Endodermal cell (in vitro differentiated cells): ENCODE measurements around the gene MAP3K4. TPM values are rescaled to one million over a fixed set of nuclear protein-coding genes. Genes with fewer than 3 reads are reported as not detected.

Experiments
- DNase-seq: peaks from one replicate; pipeline ENCODE4 v3.0.0-alpha.2; 2017
- H3K27ac ChIP-seq: 2 replicates; pipeline ENCODE4 v1.5.1; 2013; ENCODE audit warnings: mild to moderate bottlenecking, low read depth, low read length, moderate library complexity
- H3K27me3 ChIP-seq: 2 replicates; pipeline ENCODE4 v1.6.1; 2013; ENCODE audit warnings: mild to moderate bottlenecking, low read length, moderate library complexity; ENCODE audit not compliant: insufficient read depth, control insufficient read depth, poor library complexity, severe bottlenecking
- H3K36me3 ChIP-seq: 2 replicates; pipeline ENCODE4 v1.7.0; 2013; ENCODE audit warnings: mild to moderate bottlenecking, low read length, moderate library complexity; ENCODE audit not compliant: control insufficient read depth, insufficient read depth
- H3K4me1 ChIP-seq: one replicate; pipeline ENCODE4 v1.7.0; 2013; ENCODE audit warnings: low read length; ENCODE audit not compliant: control insufficient read depth, insufficient read depth
- H3K4me3 ChIP-seq: 2 replicates; pipeline ENCODE4 v1.5.1; 2013; ENCODE audit warnings: mild to moderate bottlenecking, low read length, moderate library complexity
- H3K9ac ChIP-seq: 2 replicates; pipeline ENCODE4 v1.6.1; 2013; ENCODE audit warnings: mild to moderate bottlenecking, low read length, moderate library complexity; ENCODE audit not compliant: poor library complexity, severe bottlenecking; ENCODE audit errors: extremely low read depth
- H3K9me3 ChIP-seq: 2 replicates; pipeline ENCODE4 v1.6.1; 2013; ENCODE audit warnings: mild to moderate bottlenecking, low read length, moderate library complexity; ENCODE audit not compliant: control insufficient read depth
- H3K27ac Mint-ChIP-seq: 2 replicates; pipeline ENCODE4 v1.8.0; 2020; ENCODE audit warnings: mixed read lengths
- H3K27me3 Mint-ChIP-seq: 2 replicates; pipeline ENCODE4 v1.8.0; 2021; ENCODE audit warnings: mild to moderate bottlenecking, mixed read lengths; ENCODE audit not compliant: insufficient read depth
- H3K36me3 Mint-ChIP-seq: 2 replicates; pipeline ENCODE4 v1.8.0; 2020; ENCODE audit warnings: low read depth, mixed read lengths
- H3K4me1 Mint-ChIP-seq: 2 replicates; pipeline ENCODE4 v1.8.0; 2020; ENCODE audit warnings: mixed read lengths
- H3K4me3 Mint-ChIP-seq: 2 replicates; pipeline ENCODE4 v1.8.0; 2020; ENCODE audit warnings: mild to moderate bottlenecking, moderate library complexity, mixed read lengths
- H3K9me3 Mint-ChIP-seq: 2 replicates; pipeline ENCODE4 v1.8.0; 2020; ENCODE audit warnings: mild to moderate bottlenecking, mixed read lengths
- WGBS, 2 experiments: methylation state at CpG; one replicate each; pipeline versions ENCODE4 v1.1.5 to v1.1.7; 2013; ENCODE audit warnings: missing lambda C conversion rate in 2 of 2, mixed read lengths in 1 of 2; ENCODE audit not compliant: insufficient coverage in 1 of 2, insufficient read length in 1 of 2; 5-methylcytosine and 5-hydroxymethylcytosine counted together
- total RNA-seq, 2 donors: library from RNA; stranded (reverse); fragmentation: NEBNext Ultra II Directional in 1 of 2; extraction: Animal tissue kit (Norgen Biotek cat#: 25700) in 1 of 2; gene quantifications; 2 replicates in 1 of 2; 3 replicates in 1 of 2; pipeline ENCODE4 v1.2.1, GENCODE V29; 2021
- TF ChIP-seq, protein P1 (sequence below): fragments of 200-600 bp; sonication (generic); conservative IDR thresholded peaks from 2 replicates; pipeline ENCODE4 v1.5.0; 2021; ENCODE audit warnings: antibody characterized with exemption, mild to moderate bottlenecking

MAP3K4 gene
- total RNA-seq, 2 donors from 2014 or later = 82.8 to 105 TPM

DNA sequence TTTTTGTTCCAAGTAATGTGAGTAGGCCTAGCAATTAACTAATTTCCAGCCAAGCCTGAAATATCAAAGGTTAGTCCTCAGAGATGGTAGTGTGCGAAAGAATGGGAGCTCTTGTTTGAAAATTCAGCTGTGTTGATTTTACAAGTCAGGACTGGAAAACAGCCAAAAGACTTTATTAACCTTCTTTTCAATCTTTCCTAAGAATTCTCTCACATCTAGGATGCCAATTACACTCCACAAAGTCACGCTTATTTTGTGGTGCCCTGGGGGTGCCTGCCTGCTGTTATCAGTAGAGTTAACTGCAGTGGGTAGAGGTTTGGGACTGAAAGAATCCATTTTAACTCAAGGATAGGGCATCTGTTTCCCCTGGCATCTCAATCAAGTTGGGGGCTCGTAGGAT is 30.7 kb upstream of the MAP3K4 start:
- Mint-ChIP-seq H3K27ac (no peak overlapping the region), H3K4me1 (peaks cover 24% of the 10 kb centered on the region)
- 89 to 94% methylated on average over 1 to 3 of the region's 3 CpGs for WGBS, 2 experiments

DNA sequence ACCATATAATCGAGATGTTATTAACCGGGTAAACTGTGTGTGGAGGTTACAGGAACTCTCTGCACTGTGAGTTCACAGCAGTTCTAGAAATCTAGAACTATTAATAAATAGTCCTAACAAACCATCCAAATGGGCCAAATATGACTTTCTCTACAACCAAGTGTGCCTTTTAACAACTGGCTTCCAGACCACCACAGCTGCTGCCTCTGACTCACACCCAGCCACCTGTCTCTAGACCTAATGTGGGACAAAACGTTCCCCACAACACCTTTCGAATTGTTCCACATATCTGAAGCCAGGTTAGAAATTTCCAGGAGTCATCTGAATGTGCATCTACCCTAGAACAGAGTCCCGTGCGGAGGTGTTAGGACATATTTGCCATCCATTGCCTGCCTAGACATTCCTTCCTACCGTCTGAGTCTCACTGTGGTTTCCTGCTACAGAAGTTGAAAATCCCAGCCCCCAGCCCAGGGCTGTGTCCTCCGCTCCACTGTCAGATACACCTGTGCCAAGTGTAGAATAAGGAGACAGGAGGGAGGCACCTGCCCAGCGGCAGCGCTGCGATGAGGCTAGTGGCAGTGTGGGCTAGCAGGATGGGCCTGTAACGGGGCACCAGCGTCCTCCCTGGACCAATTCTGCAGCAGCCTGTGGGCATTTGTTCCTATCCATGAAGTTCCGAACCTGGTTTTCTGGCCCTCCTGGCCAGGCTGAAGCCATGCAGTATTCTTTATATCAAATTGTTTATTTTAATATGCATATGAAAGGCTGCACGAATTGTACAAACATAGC is 28.5 kb upstream of the MAP3K4 start:
- Histone ChIP-seq H3K9ac (no peak overlapping the region), H3K36me3 (no peaks in the 10 kb centered on the region), H3K9me3 (no peaks in the 10 kb centered on the region), H3K4me1 (no peaks in the 10 kb centered on the region), H3K27me3 (no peaks in the 10 kb centered on the region), H3K4me3 (no peak overlapping the region), H3K27ac (no peak overlapping the region)
- Mint-ChIP-seq H3K9me3 (no peaks in the 10 kb centered on the region), H3K27me3 (no peaks in the 10 kb centered on the region), H3K4me3 (no peak overlapping the region), H3K36me3 (peaks cover 9% of the 10 kb centered on the region), H3K27ac (no peak overlapping the region), H3K4me1 (peaks cover 14% of the 10 kb centered on the region)
- TF ChIP-seq, protein P1, sequence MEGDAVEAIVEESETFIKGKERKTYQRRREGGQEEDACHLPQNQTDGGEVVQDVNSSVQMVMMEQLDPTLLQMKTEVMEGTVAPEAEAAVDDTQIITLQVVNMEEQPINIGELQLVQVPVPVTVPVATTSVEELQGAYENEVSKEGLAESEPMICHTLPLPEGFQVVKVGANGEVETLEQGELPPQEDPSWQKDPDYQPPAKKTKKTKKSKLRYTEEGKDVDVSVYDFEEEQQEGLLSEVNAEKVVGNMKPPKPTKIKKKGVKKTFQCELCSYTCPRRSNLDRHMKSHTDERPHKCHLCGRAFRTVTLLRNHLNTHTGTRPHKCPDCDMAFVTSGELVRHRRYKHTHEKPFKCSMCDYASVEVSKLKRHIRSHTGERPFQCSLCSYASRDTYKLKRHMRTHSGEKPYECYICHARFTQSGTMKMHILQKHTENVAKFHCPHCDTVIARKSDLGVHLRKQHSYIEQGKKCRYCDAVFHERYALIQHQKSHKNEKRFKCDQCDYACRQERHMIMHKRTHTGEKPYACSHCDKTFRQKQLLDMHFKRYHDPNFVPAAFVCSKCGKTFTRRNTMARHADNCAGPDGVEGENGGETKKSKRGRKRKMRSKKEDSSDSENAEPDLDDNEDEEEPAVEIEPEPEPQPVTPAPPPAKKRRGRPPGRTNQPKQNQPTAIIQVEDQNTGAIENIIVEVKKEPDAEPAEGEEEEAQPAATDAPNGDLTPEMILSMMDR = no peak
- no peak for DNase-seq
- WGBS, 2 experiments = 88 to 97% methylated on average over 6 to 15 of the region's 15 CpGs

More for the DNA sequence above, 30.7 kb upstream of the MAP3K4 start:
- Mint-ChIP-seq H3K36me3 (peaks cover 8% of the 10 kb centered on the region), H3K27me3 (no peaks in the 10 kb centered on the region), H3K9me3 (no peaks in the 10 kb centered on the region), H3K4me3 (no peak overlapping the region)
- Histone ChIP-seq H3K27me3 (no peaks in the 10 kb centered on the region), H3K9ac (no peak overlapping the region), H3K27ac (peak overlapping the region; percentile 75), H3K9me3 (no peaks in the 10 kb centered on the region), H3K4me1 (no peaks in the 10 kb centered on the region), H3K4me3 (no peak overlapping the region), H3K36me3 (no peaks in the 10 kb centered on the region)
- TF ChIP-seq, protein P1 = no peak
- DNase-seq = no peak

GRCh38 chr6:160963651-160964050 is 27.9 kb upstream of the MAP3K4 start:
- H3K4me3 Mint-ChIP-seq = no peak overlapping the region
- WGBS, 2 experiments = 92% methylated on average over 8 of the region's 8 CpGs; no CpG with 5 or more reads in 1 of the 2 experiments
- DNase-seq = no peak
- H3K4me1 ChIP-seq = no peaks in the 10 kb centered on the region
- TF ChIP-seq, protein P1 = no peak
- H3K27me3 Mint-ChIP-seq = no peaks in the 10 kb centered on the region
- H3K9ac ChIP-seq = no peak overlapping the region
- H3K27me3 ChIP-seq = no peaks in the 10 kb centered on the region
- H3K36me3 ChIP-seq = no peaks in the 10 kb centered on the region
- H3K9me3 ChIP-seq = peaks cover under 1% of the 10 kb centered on the region
- no peak overlapping the region for H3K4me3 ChIP-seq
- peaks cover 9% of the 10 kb centered on the region for H3K36me3 Mint-ChIP-seq
- H3K27ac ChIP-seq = no peak overlapping the region
- H3K4me1 Mint-ChIP-seq = peaks cover 14% of the 10 kb centered on the region
- no peak overlapping the region for H3K27ac Mint-ChIP-seq
- H3K9me3 Mint-ChIP-seq = no peaks in the 10 kb centered on the region
